GM12878 (cell line): ENCODE measurements around the gene SEMA6C. TPM values are rescaled to one million over a fixed set of nuclear protein-coding genes. Genes with fewer than 3 reads are reported as not detected.

ENCODE experiments used
- ATAC-seq: fragments of 200-7000 bp; cut with Tn5 transposase; 3 replicates; pipeline ENCODE4 v1.9.1; 2020; ENCODE audit warnings: mild to moderate bottlenecking, moderate library complexity
- BruUV-seq: library from RNA; stranded (reverse); fragments of 400-500 nt; replicated peaks from 2 replicates; lab custom pipeline; 2021; lab: Mats Ljungman, UMichigan
- CTCF ChIA-PET: fragments of 300-600 bp; sonication (Branson Sonifier 250); formaldehyde crosslinking; extraction: SDS; loops from one replicate; lab custom pipeline; 2021; ENCODE audit warnings: inconsistent platforms; lab: Yijun Ruan, JAX
- POLR2A ChIA-PET: fragments of 350-600 bp; formaldehyde crosslinking; extraction: SDS; loops from one replicate; lab custom pipeline; 2021; ENCODE audit warnings: inconsistent platforms; lab: Charles Lee
- RAD21 ChIA-PET: fragments of 300-600 bp; sonication (Branson Sonifier 250); formaldehyde crosslinking; loops from one replicate; lab custom pipeline; 2023; ENCODE audit warnings: antibody characterized with exemption; ENCODE audit not compliant: unreplicated experiment; lab: Charles Lee
- SMC1A ChIA-PET: fragments of 300-600 bp; sonication (Branson Sonifier 250); formaldehyde crosslinking; loops from one replicate; lab custom pipeline; 2023; ENCODE audit not compliant: unreplicated experiment, uncharacterized antibody; lab: Charles Lee
- DNase-seq: peaks from one replicate; pipeline ENCODE4 v3.0.0-alpha.2; 2011; ENCODE audit warnings: low read depth, low spot score
- FAIRE-seq: peaks from 3 replicates; lab custom pipeline; 2011; peaks lifted over from hg19 to GRCh38; lab: Jason Lieb, UNC
- H2AFZ ChIP-seq: 2 replicates; pipeline ENCODE4 v1.6.0; 2011; ENCODE audit warnings: low read depth, low read length, control low read depth; ENCODE audit not compliant: control insufficient read depth
- H3K27ac ChIP-seq: 2 replicates; pipeline ENCODE4 v1.5.1; 2011; ENCODE audit warnings: control low read depth; ENCODE audit not compliant: control insufficient read depth, insufficient read depth
- H3K27me3 ChIP-seq, 2 experiments: replicated peaks in 1 of 2; 2 replicates each; pipeline versions ENCODE4 v1.6.0 to v1.6.1; 2011; ENCODE audit warnings: low read length in 1 of 2; ENCODE audit not compliant: control insufficient read depth in 2 of 2, insufficient read depth in 2 of 2
- H3K36me3 ChIP-seq, 2 experiments: 2 replicates each; pipeline ENCODE4 v1.5.1; 2011; ENCODE audit warnings: low read length in 1 of 2; ENCODE audit not compliant: control insufficient read depth in 2 of 2, insufficient read depth in 2 of 2
- H3K4me1 ChIP-seq: 2 replicates; pipeline ENCODE4 v1.6.1; 2011; ENCODE audit warnings: mild to moderate bottlenecking, low read length, moderate library complexity, mixed read lengths; ENCODE audit not compliant: control insufficient read depth, insufficient read depth
- H3K4me2 ChIP-seq: 2 replicates; pipeline ENCODE4 v1.6.0; 2011; ENCODE audit warnings: control low read depth; ENCODE audit not compliant: control insufficient read depth, insufficient read depth
- H3K4me3 ChIP-seq: fragments of 200-600 bp; sonication (generic); 2 replicates; pipeline ENCODE4 v1.5.1; 2016
- H3K79me2 ChIP-seq: 2 replicates; pipeline ENCODE4 v1.6.0; 2011; ENCODE audit warnings: low read length; ENCODE audit not compliant: control insufficient read depth, insufficient read depth
- H3K9ac ChIP-seq: 2 replicates; pipeline ENCODE4 v1.8.0; 2011; ENCODE audit warnings: low read length, control low read depth, mixed read lengths; ENCODE audit not compliant: control insufficient read depth, insufficient read depth
- H3K9me3 ChIP-seq: replicated peaks from 3 replicates; pipeline ENCODE4 v1.5.1; 2011; ENCODE audit warnings: mild to moderate bottlenecking, low read length; ENCODE audit not compliant: control insufficient read depth, insufficient read depth
- H4K20me1 ChIP-seq: 2 replicates; pipeline ENCODE4 v1.6.0; 2011; ENCODE audit not compliant: control insufficient read depth, insufficient read depth
- ATF7 ChIP-seq: fragments of 450-650 bp; IDR thresholded peaks from 2 replicates; pipeline ENCODE4 v1.6.1; 2016; ENCODE audit warnings: low read depth, mild to moderate bottlenecking
- BCL3 ChIP-seq: IDR thresholded peaks from 2 replicates; pipeline ENCODE4 v1.6.1; 2011; ENCODE audit warnings: borderline replicate concordance, low read depth, mild to moderate bottlenecking, moderate library complexity, low read length; ENCODE audit not compliant: insufficient read depth, poor library complexity, severe bottlenecking
- BHLHE40 ChIP-seq, 2 experiments: fragments of 450-650 bp in 1 of 2; IDR thresholded peaks; 2 replicates each; pipeline ENCODE4 v1.6.1; 2011 to 2017; ENCODE audit warnings: low read depth in 2 of 2, borderline replicate concordance in 1 of 2, improper control_type of control experiment in 1 of 2, low read length in 1 of 2, mild to moderate bottlenecking in 1 of 2
- CBFB ChIP-seq: IDR thresholded peaks from 2 replicates; pipeline ENCODE4 v1.6.1; 2016; ENCODE audit warnings: antibody characterized with exemption, low read depth
- CTCF ChIP-seq, 3 experiments: IDR thresholded peaks in 2 of 3; conservative IDR thresholded peaks in 1 of 3; 2 replicates each; pipeline ENCODE4 v1.5.1; 2011; ENCODE audit warnings: low read depth in 3 of 3, low read length in 3 of 3, mild to moderate bottlenecking in 3 of 3, control low read depth in 2 of 3, moderate library complexity in 2 of 3, inconsistent platforms in 1 of 3, mixed read lengths in 1 of 3; ENCODE audit not compliant: control insufficient read depth in 2 of 3, insufficient read depth in 1 of 3; ENCODE audit errors: extremely low read depth in 1 of 3
- HSF1 ChIP-seq: fragments of 150-350 bp; IDR thresholded peaks from 2 replicates; pipeline ENCODE4 v1.6.1; 2014; ENCODE audit warnings: mild to moderate bottlenecking, low read depth, low read length
- RAD51 ChIP-seq: fragments of 450-650 bp; IDR thresholded peaks from 2 replicates; pipeline ENCODE4 v1.6.1; 2016; ENCODE audit warnings: moderate library complexity, mild to moderate bottlenecking, inconsistent platforms
- RB1 ChIP-seq: fragments of 450-650 bp; formaldehyde crosslinking; IDR thresholded peaks from 2 replicates; pipeline ENCODE4 v1.6.1; 2017; ENCODE audit warnings: mild to moderate bottlenecking, borderline replicate concordance
- SPI1 ChIP-seq: IDR thresholded peaks from 2 replicates; pipeline ENCODE4 v1.6.1; 2011; ENCODE audit warnings: low read depth, mild to moderate bottlenecking, low read length, moderate library complexity, borderline replicate concordance; ENCODE audit not compliant: insufficient read depth
- TCF7 ChIP-seq: IDR thresholded peaks from 2 replicates; pipeline ENCODE4 v1.6.1; 2014; ENCODE audit warnings: antibody characterized with exemption, borderline replicate concordance
- YBX1 ChIP-seq: fragments of 450-650 bp; IDR thresholded peaks from 2 replicates; pipeline ENCODE4 v1.6.1; 2016; ENCODE audit warnings: antibody characterized with exemption
- WGBS: methylation state at CpG from one replicate; pipeline ENCODE4 v1.1.6; 2016; ENCODE audit warnings: low lambda C conversion rate; ENCODE audit not compliant: insufficient replicate concordance, insufficient coverage; ENCODE audit errors: missing lambda C conversion rate; 5-methylcytosine and 5-hydroxymethylcytosine counted together
- in situ Hi-C: fragments of 300-500 bp; cut with MboI; formaldehyde crosslinking; loops from 9 replicates; pipeline ENCODE4 v1.14.3; 2018; ENCODE audit warnings: mixed read lengths
- intact Hi-C: fragments of 100-400 bp; cut with micrococcal nuclease; formaldehyde crosslinking; loops from one replicate; pipeline ENCODE4 v1.14.2; 2022; ENCODE audit not compliant: unreplicated experiment
- polyA plus RNA-seq, 11 experiments: library from polyadenylated mRNA; depleted of rRNA in 4 of 11; unstranded in 6 of 11; stranded (reverse) in 5 of 11; fragments of >200 nt; fragmentation: Nextera tagmentation in 4 of 11; fragmentation: Illumina TruSeq in 1 of 11; extraction: Ambion mirVana in 4 of 11; extraction: Trizol in 1 of 11; gene quantifications; 1 replicate in 1 of 11; 2 replicates in 10 of 11; pipeline versions ENCODE4 v1.2.1 to v1.2.3, GENCODE V29; 2011 to 2016; ENCODE audit warnings: inconsistent platforms in 2 of 11, missing spikeins in 2 of 11, low read depth in 1 of 11
- total RNA-seq, 4 experiments: library from RNA; depleted of rRNA in 3 of 4; stranded (reverse); fragments of >200 nt in 3 of 4; fragmentation: Illumina TruSeq in 1 of 4; extraction: Trizol in 1 of 4; gene quantifications; 2 replicates each; pipeline versions ENCODE4 v1.2.1 to v1.2.3, GENCODE V29; 2013 to 2021

SEMA6C gene
- total and polyA plus RNA-seq, 10 of the 15 experiments (the other 5 are each of a cell fraction or from before 2014, with no cell fraction given): 0.13 to 2.2 (median 0.29) TPM; not detected in 1

GRCh38 chr1:151175863-151176262 lies 29.4 kb upstream of the SEMA6C start, which contains the start of gene TMOD4 (continued):
- TF ChIP-seq YBX1 (no peak), SPI1 (peak; percentile 53; the same call in 1 of the 2 replicates), CBFB (no peak), RAD51 (no peak), RB1 (no peak), BHLHE40 (IDR thresholded peaks at IDR 0.05; ENCODE audit: borderline replicate concordance in 1 of 2, low read depth in 2 of 2, low read length in 1 of 2) (no peak), CTCF (IDR thresholded peaks at IDR 0.05 in 2 of 3, conservative IDR thresholded peaks at IDR 0.05 in 1 of 3; ENCODE audit: control insufficient read depth in 2 of 3, extremely low read depth in 1 of 3, insufficient read depth in 1 of 3, low read depth in 3 of 3, low read length in 3 of 3) (peak; percentile 35 to 58 (median 50)), TCF7 (no peak), ATF7 (no peak)

GRCh38 chr1:151175041-151175741 lies 28.8 kb upstream of the SEMA6C start:
- ChIA-PET POLR2A (interaction anchor here (0.5 to 0.6 kb wide), 2 partner anchors 148 to 165 kb away, joined by 3 to 4 read pairs; no protein-coding TSS in a partner anchor), SMC1A (interaction anchor here (1.2 kb wide), 1 partner anchor 12 kb away, joined by 3 read pairs; no protein-coding TSS in a partner anchor), CTCF (interaction anchor here (0.9 to 2.7 kb wide), 5 partner anchors 13 to 104 kb away, joined by 3 to 11 read pairs (median 3); partner anchors contain the start of genes GABPB2, TNFAIP8L2 and VPS72), RAD21 (interaction anchor here (1.0 to 1.1 kb wide), 2 partner anchors 15 to 18 kb away, joined by 3 read pairs; partner anchors contain the start of genes TNFAIP8L2 and VPS72)
- Histone ChIP-seq H4K20me1 (no peaks in the 10 kb centered on the region; the same call in 1 of the 2 replicates), H3K27ac (no peak overlapping the region), H3K79me2 (no peaks in the 10 kb centered on the region), H2AFZ (no peak overlapping the region), H3K9ac (no peak overlapping the region), H3K36me3 (peaks cover 11% of the 10 kb centered on the region in 2 experiments; a peak in 3 of 4 replicates), H3K27me3 (no peaks in the 10 kb centered on the region), H3K4me2 (no peak overlapping the region), H3K4me3 (no peak overlapping the region), H3K4me1 (no peaks in the 10 kb centered on the region), H3K9me3 (no peaks in the 10 kb centered on the region)
- TF ChIP-seq BCL3: no peak
- no peak for TF ChIP-seq ATF7
- TF ChIP-seq SPI1: peak; percentile 13; the same call in 1 of the 2 replicates
- no peak for TF ChIP-seq HSF1
- FAIRE-seq (no peak), ATAC-seq (no peak), DNase-seq (no peak)
- in situ Hi-C loops: no loop called here
- WGBS: 77% methylated on average over 6 of the region's 6 CpGs
- TSS peak; percentile 29 for BruUV-seq
- intact Hi-C loops: no loop called here
